Upper lobe of left lung (tissue), 6 donors: ENCODE results near the gene MRGPRX4. TPM values are rescaled to one million over a fixed set of nuclear protein-coding genes. Genes with fewer than 3 reads are reported as not detected.
"Not testable (repeated sequence)": the region's sequence is repeated elsewhere in the genome, so short reads cannot be mapped to it uniquely, and the experiment has no call there.

ENCODE experiments used
- ATAC-seq, 2 donors: fragments of 200-7000 bp; cut with Tn5 transposase; one replicate each; pipeline ENCODE4 v1.9.1; 2022; ENCODE audit warnings: mild to moderate bottlenecking in 2 of 2, moderate library complexity in 2 of 2; ENCODE audit not compliant: low FRiP score in 2 of 2
- DNase-seq, 2 donors: peaks; one replicate each; pipeline ENCODE4 v3.0.0-alpha.2; 2019 to 2020
- H3K27ac ChIP-seq, 4 donors: fragments of 200-600 bp; sonication (generic); one replicate each; pipeline ENCODE4 v1.5.1; 2016 to 2019
- H3K27me3 ChIP-seq, 4 donors: fragments of 200-600 bp; sonication (generic); one replicate each; pipeline ENCODE4 v1.5.1; 2017 to 2019
- H3K36me3 ChIP-seq, 4 donors: fragments of 200-600 bp; sonication (generic); one replicate each; pipeline ENCODE4 v1.5.1; 2016 to 2019
- H3K4me1 ChIP-seq, 4 donors: fragments of 200-600 bp; sonication (generic); one replicate each; pipeline ENCODE4 v1.5.1; 2018 to 2019
- H3K4me3 ChIP-seq, 4 donors: fragments of 200-600 bp; sonication (generic); one replicate each; pipeline ENCODE4 v1.5.1; 2017 to 2019; ENCODE audit warnings: mild to moderate bottlenecking in 2 of 4, moderate library complexity in 1 of 4
- H3K9me3 ChIP-seq, 4 donors: fragments of 200-600 bp; sonication (generic); one replicate each; pipeline ENCODE4 v1.5.1; 2018 to 2019
- CTCF ChIP-seq, 6 experiments: fragments of 450-650 bp in 4 of 6; fragments of 200-600 bp in 2 of 6; sonication (generic) in 2 of 6; IDR thresholded peaks; one replicate each; pipeline ENCODE4 v1.5.1; 2016 to 2019; ENCODE audit warnings: antibody characterized with exemption in 6 of 6
- EP300 ChIP-seq, 4 donors: sonication (generic); formaldehyde crosslinking; IDR thresholded peaks; one replicate each; pipeline ENCODE4 v1.5.1; 2017; ENCODE audit warnings: antibody characterized with exemption in 4 of 4, control low read depth in 2 of 4
- POLR2A ChIP-seq, 4 donors: fragments of 450-650 bp; IDR thresholded peaks; one replicate each; pipeline ENCODE4 v1.5.1; 2016 to 2017; ENCODE audit warnings: antibody characterized with exemption in 4 of 4, mild to moderate bottlenecking in 2 of 4
- POLR2AphosphoS5 ChIP-seq, 2 donors: sonication (generic); formaldehyde crosslinking; IDR thresholded peaks; one replicate each; pipeline ENCODE4 v1.5.1; 2017; ENCODE audit warnings: antibody characterized with exemption in 2 of 2
- WGBS, 2 donors: methylation state at CpG; one replicate each; pipeline ENCODE4 v1.1.5; 2017 to 2018; 5-methylcytosine and 5-hydroxymethylcytosine counted together
- total RNA-seq, 6 donors: library from RNA; depleted of rRNA in 4 of 6; stranded (reverse); fragments of >200 nt in 4 of 6; gene quantifications; one replicate each; pipeline versions ENCODE4 v1.1.0 to v1.2.1, GENCODE V29; 2016 to 2021
- donor health status: DM: no; HTN: no; CAD: no; lungs with moderate emphysema.
- donor health status: DM: no; HTN: yes; CAD: no; lungs with severe emphysema.

The MRGPRX4 gene
- total RNA-seq, 6 donors from 2014 or later = not detected

DNA sequence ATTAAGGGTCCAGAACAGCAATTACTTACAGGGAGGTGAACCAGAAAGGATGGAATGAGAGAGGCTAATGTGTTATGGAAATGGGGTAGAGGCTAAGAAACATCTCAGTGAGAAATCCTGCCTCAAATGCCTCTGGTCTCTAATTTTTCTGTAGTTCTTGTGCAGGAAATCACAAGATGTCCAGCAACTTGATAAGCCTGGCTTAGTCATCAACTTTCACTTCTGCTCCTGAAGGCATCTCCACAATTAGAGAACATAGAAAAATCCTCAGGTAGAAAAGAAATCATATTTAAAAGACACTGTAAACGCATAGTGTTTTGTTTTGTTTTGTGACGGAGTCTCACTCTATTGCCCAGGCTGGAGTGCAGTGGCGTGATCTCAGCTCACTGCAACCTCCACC, 18.7 kb downstream of the MRGPRX4 start:
- H3K27me3 ChIP-seq = no peaks in the 10 kb centered on the region
- DNase-seq (no peak), ATAC-seq (no peak)
- no peaks in the 10 kb centered on the region for H3K9me3 ChIP-seq
- no peaks in the 10 kb centered on the region for H3K4me1 ChIP-seq
- WGBS, 2 donors = 90 to 97% methylated on average over 3 of the region's 3 CpGs
- TF ChIP-seq CTCF (IDR thresholded peaks at IDR 0.05) (no peak), EP300 (IDR thresholded peaks at IDR 0.05) (no peak), POLR2A (IDR thresholded peaks at IDR 0.05) (no peak), POLR2AphosphoS5 (IDR thresholded peaks at IDR 0.05) (no peak)
- no peak overlapping the region for H3K4me3 ChIP-seq
- no peaks in the 10 kb centered on the region for H3K36me3 ChIP-seq
- H3K27ac ChIP-seq = no peak overlapping the region

DNA sequence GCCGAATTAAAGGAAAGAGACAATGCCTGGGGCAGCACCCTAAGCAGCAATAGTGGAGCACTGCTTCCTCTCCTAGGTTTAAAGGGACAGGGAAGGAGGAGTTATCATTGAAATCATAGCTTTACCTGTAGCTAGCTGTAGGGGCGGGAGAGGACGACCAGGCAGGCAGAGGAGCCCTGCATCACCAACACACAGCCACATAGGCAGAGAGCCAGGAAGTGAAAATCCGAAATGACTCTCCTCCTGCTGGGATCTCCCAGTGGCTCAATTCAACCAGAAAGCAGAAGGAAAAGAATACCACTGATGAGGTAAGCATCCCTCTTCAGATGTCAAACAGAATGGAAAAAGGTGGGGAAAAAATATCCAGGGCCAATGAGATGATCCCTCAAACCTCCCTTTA, 20.4 kb downstream of the MRGPRX4 start:
- Histone ChIP-seq H3K9me3 (no peaks in the 10 kb centered on the region), H3K27me3 (no peaks in the 10 kb centered on the region), H3K4me3 (no peak overlapping the region), H3K27ac (no peak overlapping the region), H3K4me1 (no peaks in the 10 kb centered on the region), H3K36me3 (no peaks in the 10 kb centered on the region)
- TF ChIP-seq CTCF (IDR thresholded peaks at IDR 0.05) (no peak), POLR2A (IDR thresholded peaks at IDR 0.05) (no peak), EP300 (IDR thresholded peaks at IDR 0.05) (no peak), POLR2AphosphoS5 (IDR thresholded peaks at IDR 0.05) (no peak)
- 28 to 39% methylated on average over 4 of the region's 4 CpGs for WGBS, 2 donors
- no peak for DNase-seq
- ATAC-seq = no peak

DNA sequence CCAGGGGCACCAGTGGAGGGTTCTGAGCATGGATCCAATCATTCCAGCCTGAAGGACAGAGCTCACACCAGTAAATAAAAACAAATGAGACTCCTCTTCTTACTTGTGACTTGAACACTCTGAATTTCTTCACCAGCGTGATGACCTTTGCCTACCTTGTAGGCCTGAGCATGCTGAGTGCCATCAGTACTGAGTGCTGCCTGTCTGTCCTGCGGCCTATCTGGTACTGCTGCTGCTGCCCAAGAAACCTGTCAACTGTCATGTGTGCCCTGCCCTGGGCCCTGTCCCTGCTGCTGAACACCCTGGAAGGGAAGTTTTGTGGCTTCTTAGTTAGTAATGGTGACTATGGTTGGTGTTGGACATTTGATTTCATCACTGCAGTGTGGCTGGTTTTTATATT, 23.9 kb downstream of the MRGPRX4 start:
- H3K36me3 ChIP-seq = no peaks in the 10 kb centered on the region
- WGBS, 2 donors = 94 to 97% methylated on average over 2 of the region's 2 CpGs
- H3K9me3 ChIP-seq = no peaks in the 10 kb centered on the region
- no peak overlapping the region for H3K27ac ChIP-seq
- TF ChIP-seq POLR2AphosphoS5 (IDR thresholded peaks at IDR 0.05) (no peak), CTCF (IDR thresholded peaks at IDR 0.05) (no peak), EP300 (IDR thresholded peaks at IDR 0.05) (no peak), POLR2A (IDR thresholded peaks at IDR 0.05) (no peak)
- no peaks in the 10 kb centered on the region for H3K4me1 ChIP-seq
- DNase-seq (no peak), ATAC-seq (no peak)
- no peak overlapping the region for H3K4me3 ChIP-seq
- no peaks in the 10 kb centered on the region for H3K27me3 ChIP-seq

- H3K4me3 ChIP-seq, H3K27ac ChIP-seq, H3K27me3 ChIP-seq, DNase-seq, H3K9me3 ChIP-seq, H3K4me1 ChIP-seq, ATAC-seq, H3K36me3 ChIP-seq: not testable (repeated sequence)
- 59 to 85% methylated on average over 3 of the region's 3 CpGs for WGBS, 2 donors
Measured at GRCh38 chr11:18197738-18198137, 25.1 kb downstream of the MRGPRX4 start.

DNA sequence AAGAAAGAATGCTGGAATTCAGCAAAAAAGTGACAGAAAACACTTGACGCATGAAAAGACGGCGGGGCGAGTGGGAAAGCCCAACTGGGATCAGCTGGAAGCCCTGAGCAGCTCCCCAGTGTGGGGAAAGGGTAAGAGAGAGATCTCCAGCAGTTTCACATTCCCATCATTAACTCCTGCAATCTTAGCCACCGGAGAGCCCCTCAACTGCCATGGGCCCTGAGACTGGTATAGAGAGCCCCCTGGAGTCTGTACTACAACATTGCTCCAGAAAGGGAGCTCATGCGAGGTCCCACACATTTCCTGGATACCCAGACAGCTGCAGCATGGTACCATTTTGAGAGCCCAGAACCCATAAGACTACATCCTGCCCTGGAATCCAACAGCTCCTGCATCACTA, 31.1 kb downstream of the MRGPRX4 start:
- no peaks in the 10 kb centered on the region for H3K27me3 ChIP-seq
- no peaks in the 10 kb centered on the region for H3K9me3 ChIP-seq
- H3K27ac ChIP-seq = no peak overlapping the region
- peak; percentile 40 to 61 for ATAC-seq
- WGBS, 2 donors = 9 to 14% methylated on average over 5 to 6 of the region's 6 CpGs
- no peak for DNase-seq
- no peak overlapping the region for H3K4me3 ChIP-seq
- TF ChIP-seq CTCF (IDR thresholded peaks at IDR 0.05) = peak in 3 of 6 experiments; percentile 19 to 21 (median 20)
- no peak for TF ChIP-seq POLR2AphosphoS5 (IDR thresholded peaks at IDR 0.05)
- no peaks in the 10 kb centered on the region for H3K4me1 ChIP-seq
- no peaks in the 10 kb centered on the region for H3K36me3 ChIP-seq
